Mammary epithelial cell (primary cell): ENCODE results near the gene VSIR.

ENCODE experiments used
- CTCF ChIP-seq, 2 donors: IDR thresholded peaks in 1 of 2; conservative IDR thresholded peaks in 1 of 2; 2 replicates each; pipeline ENCODE4 v1.5.1; 2011 to 2012; ENCODE audit warnings: inconsistent platforms in 2 of 2, low read length in 2 of 2, mild to moderate bottlenecking in 2 of 2, control low read depth in 1 of 2, low read depth in 1 of 2; ENCODE audit not compliant: insufficient read depth in 1 of 2; ENCODE audit errors: extremely low read depth in 1 of 2
- EZH2 ChIP-seq: IDR thresholded peaks from 2 replicates; pipeline ENCODE4 v1.6.1; 2012; ENCODE audit warnings: low read length, inconsistent platforms, borderline replicate concordance

- TF ChIP-seq CTCF (conservative IDR thresholded peaks at IDR 0.05 in 1 of 2, IDR thresholded peaks at IDR 0.05 in 1 of 2; ENCODE audit: extremely low read depth in 1 of 2, insufficient read depth in 1 of 2, low read depth in 1 of 2, low read length in 2 of 2) (no peak), EZH2 (no peak)
Measured at GRCh38 chr10:71731791-71732190, 41.5 kb downstream of the VSIR start.
